Dermis microvascular lymphatic vessel endothelial cell (primary cell): ENCODE results near the gene GUCY1A1. TPM values are rescaled to one million over a fixed set of nuclear protein-coding genes. Genes with fewer than 3 reads are reported as not detected.
A peak's percentile ranks its signal among the peaks of the same experiment; 100 is the strongest.
"Not testable (repeated sequence)": the region's sequence is repeated elsewhere in the genome, so short reads cannot be mapped to it uniquely, and the experiment has no call there.

ENCODE experiments used
- DNase-seq, 2 donors: peaks; one replicate each; pipeline versions ENCODE4 v3.0.0 to v3.0.0-alpha.2; 2010; ENCODE audit warnings: low read depth in 2 of 2
- total RNA-seq: library from RNA; depleted of rRNA; stranded (reverse); fragments of >200 nt; gene quantifications from 2 replicates; pipeline ENCODE4 v1.2.1, GENCODE V29; 2014

GUCY1A1 gene
- total RNA-seq = 43.2 and 50.6 TPM in 2 replicates

DNA sequence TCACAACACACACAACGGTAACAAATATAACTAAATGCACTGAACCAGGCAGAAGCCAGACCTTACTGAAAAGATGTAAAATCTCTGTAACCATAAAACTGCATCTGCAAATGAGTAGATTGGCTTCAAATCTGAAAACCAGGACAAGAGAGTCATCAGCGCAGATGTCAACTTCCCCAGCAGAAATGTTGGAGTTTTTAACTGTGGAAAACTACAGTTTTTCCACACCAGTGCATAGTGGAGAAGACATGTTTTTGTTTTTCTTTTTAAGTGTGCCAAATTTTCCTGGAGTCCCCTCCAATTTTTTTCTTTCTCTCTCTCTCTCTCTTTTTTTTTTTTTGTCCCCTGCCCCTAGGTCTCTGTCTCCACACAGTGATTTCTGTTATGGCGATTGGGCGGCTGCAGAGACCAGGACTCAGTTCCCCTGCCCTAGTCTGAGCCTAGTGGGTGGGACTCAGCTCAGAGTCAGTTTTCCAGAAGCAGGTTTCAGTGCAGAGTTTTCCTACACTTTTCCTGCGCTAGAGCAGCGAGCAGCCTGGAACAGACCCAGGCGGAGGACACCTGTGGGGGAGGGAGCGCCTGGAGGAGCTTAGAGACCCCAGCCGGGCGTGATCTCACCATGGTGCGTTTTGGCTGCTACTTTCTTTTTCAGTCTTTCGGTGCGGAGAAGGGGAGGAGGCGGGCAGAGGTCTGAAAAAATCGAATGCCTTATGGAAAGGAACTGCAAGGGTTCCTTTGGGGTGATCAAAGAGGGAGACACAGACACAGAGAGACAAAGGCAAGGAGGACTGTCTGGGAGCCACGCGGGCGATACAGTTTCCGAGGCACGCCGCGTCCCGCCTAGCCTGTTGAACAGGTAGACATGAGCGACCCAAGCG lies at the start of gene GUCY1A1:
GUCY1A1 (plus strand) TSS at position 505 of the 878 bp plus-strand sequence. CDS start 30,020 bp downstream, outside the sequence.
- DNase-seq = peak; percentile 2 to 56

DNA sequence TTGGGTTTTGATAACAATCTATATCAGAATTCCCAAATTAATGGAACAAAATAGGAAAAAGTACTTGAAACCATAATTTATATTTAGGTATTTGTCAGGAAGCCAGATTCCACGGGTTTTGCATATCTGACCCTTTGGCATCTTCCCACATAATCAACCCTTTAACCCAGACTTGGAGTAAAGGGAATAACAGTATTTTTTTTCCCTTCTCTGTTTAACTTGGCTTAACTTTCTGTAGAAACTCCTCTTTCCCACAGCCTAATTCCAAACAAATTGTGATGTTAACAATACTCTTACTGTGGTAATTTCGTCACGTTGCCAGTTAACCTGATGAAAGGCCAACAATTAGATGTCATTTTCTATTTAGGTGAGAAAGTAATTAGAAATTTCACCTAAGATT lies 49.4 kb upstream of the GUCY1A1 start:
- DNase-seq = peak; percentile 60 to 96

DNA sequence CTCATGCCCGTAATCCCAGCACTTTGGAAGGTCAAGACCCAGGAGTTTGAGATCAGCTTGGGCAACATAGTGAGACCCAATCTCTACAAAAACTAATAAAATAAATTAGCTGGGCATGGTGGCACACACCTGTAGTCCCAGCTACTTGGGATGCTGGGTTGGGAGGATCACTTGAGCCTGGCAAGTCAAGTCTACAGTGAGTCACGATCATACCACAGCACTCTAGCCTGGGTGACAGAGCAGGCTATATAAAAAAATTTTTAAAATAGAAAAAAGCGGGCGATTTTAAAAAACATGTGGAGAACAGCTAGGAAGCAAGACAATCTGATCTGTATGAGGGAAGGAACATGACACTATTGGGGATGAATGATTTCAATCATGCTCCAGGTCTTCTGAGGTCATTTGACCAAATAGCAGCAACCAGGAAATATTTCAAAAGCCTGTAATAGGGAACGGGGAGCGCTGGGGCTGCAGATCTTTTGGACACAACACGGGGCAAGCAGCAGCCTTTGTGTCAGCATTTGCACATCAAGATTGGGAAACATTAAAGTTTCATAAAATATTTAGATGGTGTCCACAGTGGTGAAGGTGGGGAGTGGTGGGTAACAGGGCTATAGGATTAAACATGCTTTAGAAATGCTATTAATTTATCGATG lies 48.3 kb upstream of the GUCY1A1 start:
- DNase-seq = no peak

- DNase-seq = no peak
Observed at GRCh38 chr4:155620637-155621036, 46.0 kb upstream of the GUCY1A1 start.

- no peak for DNase-seq
Observed at GRCh38 chr4:155624478-155624877, 42.2 kb upstream of the GUCY1A1 start.

- DNase-seq = no peak
Observed at GRCh38 chr4:155626561-155626960, 40.1 kb upstream of the GUCY1A1 start.

DNA sequence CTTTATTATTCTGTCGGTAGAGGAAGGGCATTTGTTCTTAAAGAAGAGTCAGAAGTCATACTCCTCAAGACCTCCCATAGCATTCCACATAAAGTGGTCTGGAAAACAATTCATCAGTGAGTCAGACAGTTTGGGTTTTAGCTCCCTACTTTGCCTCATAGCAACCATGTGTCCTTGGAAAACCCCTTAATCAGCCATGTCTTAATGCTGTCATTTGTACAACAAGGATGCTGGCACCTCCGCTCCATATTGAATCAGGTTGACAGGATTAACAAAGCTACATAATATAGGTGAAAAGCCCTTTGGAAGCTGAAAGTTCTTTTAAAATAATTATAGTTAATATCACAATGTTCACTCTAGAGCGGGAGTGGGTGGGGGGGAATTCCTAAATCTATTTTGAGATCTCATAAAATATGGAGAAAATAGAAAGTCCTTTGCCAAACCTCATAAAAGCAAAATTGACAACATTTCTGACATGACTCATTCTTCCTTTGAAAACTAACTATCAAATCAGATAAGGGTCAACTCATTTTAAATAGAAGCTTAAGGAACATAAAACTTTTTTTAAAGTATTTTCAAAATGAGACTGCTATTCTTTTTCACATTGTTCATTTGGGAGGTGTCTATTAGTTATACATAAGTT lies 37.3 kb upstream of the GUCY1A1 start:
- peak; percentile 71 to 73 for DNase-seq

DNA sequence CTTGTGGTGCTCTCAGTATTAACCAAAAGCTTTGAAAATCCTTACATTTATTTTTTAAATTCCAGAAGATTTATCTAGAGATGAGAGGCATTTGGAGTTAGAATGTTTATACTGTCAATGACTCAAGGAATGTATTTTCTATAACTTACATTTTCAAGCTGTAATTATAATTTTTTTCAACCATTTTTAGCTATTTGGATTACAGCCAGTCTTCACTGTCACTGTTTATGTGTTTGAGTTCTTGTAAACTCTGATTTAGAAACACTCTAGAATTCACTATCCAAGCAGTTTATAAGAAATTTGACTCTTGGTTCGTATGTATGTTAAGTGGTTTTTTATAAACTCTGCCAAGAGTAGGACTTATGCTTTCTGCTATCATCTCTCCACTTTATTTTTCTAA lies 36.7 kb upstream of the GUCY1A1 start:
- DNase-seq = no peak

GRCh38 chr4:155632310-155632840 lies 34.3 kb upstream of the GUCY1A1 start:
- DNase-seq = no peak

GRCh38 chr4:155638195-155638965 lies 28.3 kb upstream of the GUCY1A1 start:
- DNase-seq = peak in 1 of 2 donors; percentile 23

DNA sequence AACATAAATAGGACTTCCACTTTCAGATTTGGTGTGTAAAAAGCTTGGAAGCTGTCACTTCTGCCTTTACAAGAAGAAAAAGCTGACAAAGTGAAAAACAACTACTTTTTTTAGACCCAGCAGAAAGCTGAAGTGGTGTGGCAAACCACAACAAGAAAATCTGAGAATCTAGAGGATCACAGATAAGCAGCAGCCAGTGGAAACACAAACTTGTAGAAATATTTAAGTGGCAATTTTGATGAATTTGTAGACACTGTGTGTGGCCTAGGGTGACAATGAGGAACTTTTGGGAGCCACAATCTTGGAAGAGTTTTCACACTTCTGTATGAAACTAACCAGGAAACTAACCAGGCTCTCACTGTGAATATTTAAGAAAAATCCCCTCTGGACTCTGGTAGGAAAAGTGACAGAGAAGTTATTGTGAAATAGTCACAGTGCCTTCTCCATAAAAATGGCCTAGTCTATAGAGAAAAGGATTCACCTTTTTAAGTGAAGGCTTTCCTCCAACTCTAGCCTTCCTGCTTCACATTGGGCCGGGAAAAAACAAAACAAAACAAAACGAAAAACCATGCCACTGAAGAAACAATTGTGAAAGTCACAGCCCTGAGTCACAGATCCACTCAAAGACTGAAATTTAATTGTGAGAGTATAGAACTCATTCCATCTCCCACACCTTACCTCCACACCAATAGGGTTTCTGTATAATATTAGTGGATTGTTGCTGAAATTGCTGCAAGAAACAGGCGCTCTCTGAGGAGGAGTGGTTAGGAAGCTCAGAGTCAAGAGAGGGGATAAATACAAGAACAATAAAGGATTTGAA lies 26.7 kb upstream of the GUCY1A1 start:
- DNase-seq = peak in 1 of 2 donors; percentile 9

DNA sequence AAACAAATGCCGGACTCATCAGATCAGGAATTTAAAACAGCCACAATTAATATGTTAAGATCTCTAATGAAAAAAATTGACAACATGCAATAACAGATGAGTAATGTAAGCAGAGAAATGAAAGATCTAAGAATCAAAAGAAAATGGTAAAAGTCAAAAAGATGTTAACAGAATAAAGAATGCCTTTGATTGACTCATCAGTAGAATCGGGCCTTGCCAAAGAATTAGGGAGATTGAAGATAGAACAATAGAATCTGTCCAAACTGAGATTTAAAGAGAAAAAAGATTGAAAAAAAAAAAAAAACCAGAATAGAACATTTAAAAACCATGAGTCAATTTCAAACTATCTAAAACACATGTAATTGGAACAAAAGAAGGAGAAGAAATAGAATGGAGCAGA lies 25.9 kb upstream of the GUCY1A1 start:
- DNase-seq = no peak

DNA sequence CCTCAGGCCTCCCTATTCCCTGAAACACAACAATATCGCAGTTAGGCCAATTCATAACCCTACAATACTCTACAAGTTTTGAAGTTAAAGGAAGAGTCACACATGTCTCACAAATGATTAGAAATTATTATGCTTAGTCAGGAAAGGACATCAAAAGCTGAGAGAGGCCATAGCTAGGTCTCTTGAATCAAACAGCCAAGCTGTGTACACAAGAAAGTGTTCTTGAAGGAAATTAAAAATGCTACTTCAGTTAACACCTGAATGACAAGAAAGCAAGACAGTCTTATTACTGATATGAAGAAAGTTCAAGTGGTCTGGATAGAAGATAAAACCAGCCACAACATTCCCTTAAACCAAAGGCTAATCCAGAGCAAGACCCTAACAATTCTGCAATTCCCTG lies 23.6 kb upstream of the GUCY1A1 start:
- DNase-seq = no peak

DNA sequence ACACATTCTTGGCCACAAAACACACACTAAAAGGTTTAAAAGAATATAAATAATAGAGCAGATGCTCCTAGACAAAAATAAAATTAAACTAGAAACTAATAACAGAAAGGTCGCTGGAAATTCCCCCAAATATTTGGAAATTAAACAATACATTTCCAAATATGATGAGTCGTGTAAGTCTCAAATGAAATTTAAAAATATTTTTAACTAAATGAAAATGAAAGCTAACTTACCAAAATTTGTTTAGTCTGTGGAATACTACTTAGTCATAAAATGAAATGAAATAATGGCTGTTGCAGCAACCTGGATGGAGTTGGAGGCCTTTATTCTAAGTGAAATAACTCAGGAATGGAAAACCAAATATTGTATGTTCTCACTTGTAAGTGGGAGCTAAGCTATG lies 20.6 kb upstream of the GUCY1A1 start:
- DNase-seq = no peak

GRCh38 chr4:155650785-155651184 lies 15.9 kb upstream of the GUCY1A1 start:
- DNase-seq = not testable (repeated sequence)

GRCh38 chr4:155653052-155653451 lies 13.6 kb upstream of the GUCY1A1 start:
- DNase-seq = no peak

DNA sequence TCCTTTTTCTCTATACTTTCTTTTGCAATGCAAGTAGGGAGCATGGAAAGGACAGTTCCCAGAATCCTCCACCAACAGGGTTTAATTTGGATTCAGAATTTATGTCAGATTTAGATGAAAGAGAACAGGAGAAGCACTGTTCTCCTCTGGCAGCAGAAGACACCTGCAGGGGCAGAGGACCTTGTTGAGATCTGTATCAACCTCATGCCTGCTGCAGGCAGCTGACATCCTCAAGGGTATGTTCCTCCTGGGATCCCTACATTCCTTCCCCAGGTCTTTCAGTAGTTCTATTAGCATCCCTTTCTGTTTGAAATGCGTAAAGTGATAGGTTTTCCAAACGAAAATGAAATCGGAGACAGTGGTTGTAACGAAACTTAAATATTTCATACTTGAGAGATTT lies 10.6 kb upstream of the GUCY1A1 start:
- DNase-seq = no peak

DNA sequence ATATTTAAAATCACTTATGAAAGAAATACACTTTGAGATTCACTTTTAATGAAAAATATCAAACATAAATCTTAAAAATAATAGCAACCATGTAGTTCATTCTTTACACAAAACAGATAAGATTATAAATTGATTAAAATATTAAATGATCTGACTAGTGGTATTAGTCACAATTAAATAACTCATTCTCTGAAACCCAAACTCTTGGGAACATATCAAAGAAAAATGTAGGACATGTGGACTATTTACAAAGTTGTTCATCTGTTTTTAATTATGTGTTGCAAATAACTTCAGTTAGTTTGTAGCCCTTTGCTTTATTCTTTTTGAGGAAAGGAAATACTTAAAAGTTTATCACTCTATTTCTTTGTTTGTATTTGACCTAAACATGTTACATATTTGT lies 9.5 kb upstream of the GUCY1A1 start:
- DNase-seq = no peak

DNA sequence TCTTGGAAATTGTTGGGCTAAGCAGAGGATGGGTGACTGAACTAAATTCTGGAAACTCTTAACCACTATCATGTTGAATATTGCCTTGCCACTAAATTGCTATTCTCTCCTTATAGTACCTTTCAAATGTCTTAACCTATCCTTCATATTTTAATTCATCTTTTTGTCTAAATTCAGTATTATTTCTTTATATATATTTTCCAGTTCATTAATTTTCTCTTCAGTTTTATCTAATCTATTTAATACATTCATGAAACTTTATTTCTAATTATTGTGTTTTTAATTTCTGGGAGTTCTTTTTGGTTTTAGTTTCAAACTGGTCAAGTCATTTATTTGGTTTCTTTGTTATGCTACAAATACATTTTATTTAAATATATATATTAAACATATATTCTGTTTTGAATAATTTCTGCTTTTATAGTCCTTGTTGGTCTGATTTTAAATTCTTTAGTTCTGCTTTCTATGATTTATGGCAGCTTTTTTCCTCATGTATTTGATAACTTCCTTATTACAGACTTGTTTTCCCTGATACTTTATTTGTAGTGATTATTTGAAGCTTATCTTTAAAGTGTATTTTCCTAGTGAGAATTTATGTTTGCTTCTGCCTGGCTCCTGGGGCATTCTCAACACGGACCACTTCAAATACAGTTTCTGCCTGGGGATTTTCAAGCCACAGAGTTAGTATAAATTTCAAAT lies 8.5 kb upstream of the GUCY1A1 start:
- DNase-seq = no peak

DNA sequence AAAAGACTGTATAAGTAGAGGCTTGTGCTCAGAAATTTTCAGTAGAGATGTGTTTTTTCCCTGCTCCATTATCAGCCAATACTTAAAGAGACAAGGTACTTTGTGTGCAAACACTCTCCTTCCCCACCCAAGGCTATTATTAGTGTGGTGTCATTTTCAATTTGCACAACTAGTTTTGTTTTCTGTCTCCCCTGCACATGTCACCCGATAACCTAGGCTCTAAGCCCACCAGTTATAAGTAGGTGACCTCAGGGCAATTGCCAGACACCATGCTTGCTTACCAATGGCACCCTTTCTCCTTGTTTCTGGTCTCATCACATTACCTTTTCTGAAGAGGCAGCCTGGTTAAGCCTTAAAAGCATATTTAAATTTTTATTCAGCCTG lies 8.0 kb upstream of the GUCY1A1 start:
- DNase-seq = no peak
